Neutrophil (primary cell): ENCODE measurements around the gene EGFL8.
"Not testable (repeated sequence)": the region's sequence is repeated elsewhere in the genome, so short reads cannot be mapped to it uniquely, and the experiment has no call there.

Source experiments
- H3K27ac ChIP-seq: fragments of 200-600 bp; sonication (generic); 2 replicates; pipeline ENCODE4 v1.5.1; 2016; ENCODE audit warnings: mild to moderate bottlenecking, moderate library complexity
- H3K27me3 ChIP-seq: fragments of 200-600 bp; sonication (generic); 2 replicates; pipeline ENCODE4 v1.6.0; 2016; ENCODE audit warnings: mild to moderate bottlenecking
- H3K36me3 ChIP-seq: fragments of 200-600 bp; sonication (generic); 2 replicates; pipeline ENCODE4 v1.5.1; 2017
- H3K4me1 ChIP-seq, 2 experiments: fragments of 200-600 bp in 1 of 2; sonication (generic) in 1 of 2; 1 replicate in 1 of 2; 2 replicates in 1 of 2; pipeline versions ENCODE4 v1.5.1 to v1.6.1; 2013 to 2016; ENCODE audit warnings: low read depth in 1 of 2, low read length in 1 of 2, mild to moderate bottlenecking in 1 of 2, moderate library complexity in 1 of 2; ENCODE audit not compliant: control insufficient read depth in 1 of 2, insufficient read depth in 1 of 2
- H3K4me3 ChIP-seq, 2 experiments: fragments of 200-600 bp in 1 of 2; sonication (generic) in 1 of 2; 1 replicate in 1 of 2; 2 replicates in 1 of 2; pipeline ENCODE4 v1.5.1; 2013 to 2016; ENCODE audit warnings: low read depth in 1 of 2, low read length in 1 of 2, mild to moderate bottlenecking in 1 of 2, moderate library complexity in 1 of 2
- H3K9me3 ChIP-seq: fragments of 200-600 bp; sonication (generic); 2 replicates; pipeline ENCODE4 v1.5.1; 2016
- TF ChIP-seq, protein P1 (sequence below): fragments of 200-600 bp; sonication (generic); IDR thresholded peaks from 2 replicates; pipeline ENCODE4 v1.5.1; 2016; ENCODE audit warnings: antibody characterized with exemption

Gene EGFL8

GRCh38 chr6:32133786-32134185 is 30.6 kb upstream of the EGFL8 start:
- H3K27me3 ChIP-seq, result peaks cover 48% of the 10 kb centered on the region
- TF ChIP-seq, protein P1, sequence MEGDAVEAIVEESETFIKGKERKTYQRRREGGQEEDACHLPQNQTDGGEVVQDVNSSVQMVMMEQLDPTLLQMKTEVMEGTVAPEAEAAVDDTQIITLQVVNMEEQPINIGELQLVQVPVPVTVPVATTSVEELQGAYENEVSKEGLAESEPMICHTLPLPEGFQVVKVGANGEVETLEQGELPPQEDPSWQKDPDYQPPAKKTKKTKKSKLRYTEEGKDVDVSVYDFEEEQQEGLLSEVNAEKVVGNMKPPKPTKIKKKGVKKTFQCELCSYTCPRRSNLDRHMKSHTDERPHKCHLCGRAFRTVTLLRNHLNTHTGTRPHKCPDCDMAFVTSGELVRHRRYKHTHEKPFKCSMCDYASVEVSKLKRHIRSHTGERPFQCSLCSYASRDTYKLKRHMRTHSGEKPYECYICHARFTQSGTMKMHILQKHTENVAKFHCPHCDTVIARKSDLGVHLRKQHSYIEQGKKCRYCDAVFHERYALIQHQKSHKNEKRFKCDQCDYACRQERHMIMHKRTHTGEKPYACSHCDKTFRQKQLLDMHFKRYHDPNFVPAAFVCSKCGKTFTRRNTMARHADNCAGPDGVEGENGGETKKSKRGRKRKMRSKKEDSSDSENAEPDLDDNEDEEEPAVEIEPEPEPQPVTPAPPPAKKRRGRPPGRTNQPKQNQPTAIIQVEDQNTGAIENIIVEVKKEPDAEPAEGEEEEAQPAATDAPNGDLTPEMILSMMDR, result no peak
- no peaks in the 10 kb centered on the region for H3K36me3 ChIP-seq
- H3K4me1 ChIP-seq, result peaks cover 11 to 19% of the 10 kb centered on the region in 2 experiments
- no peak overlapping the region for H3K4me3 ChIP-seq
- no peaks in the 10 kb centered on the region for H3K9me3 ChIP-seq
- no peak overlapping the region for H3K27ac ChIP-seq

DNA sequence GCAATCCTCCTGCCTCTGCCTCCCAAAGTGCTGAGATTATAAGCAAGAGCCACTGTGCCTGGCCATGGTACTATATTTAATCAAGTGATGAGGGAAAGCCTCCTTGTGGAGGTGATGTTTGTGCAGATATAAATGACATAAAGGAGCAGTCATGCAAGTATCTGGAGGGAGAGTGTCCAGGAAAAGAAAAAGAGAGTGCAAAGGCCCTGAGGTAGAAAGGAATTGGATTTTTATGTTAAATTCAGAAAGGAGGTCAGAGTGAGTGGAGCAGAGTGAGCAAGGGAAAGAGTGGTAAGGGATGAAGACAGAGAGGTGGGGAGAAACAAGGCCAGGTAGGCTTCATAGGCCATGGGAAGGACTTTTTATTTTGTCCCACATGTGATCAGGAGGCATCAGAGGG is 26.9 kb upstream of the EGFL8 start:
- Histone ChIP-seq H3K36me3 (no peaks in the 10 kb centered on the region), H3K27me3 (peaks cover 40% of the 10 kb centered on the region), H3K4me3 (no peak overlapping the region), H3K27ac (no peak overlapping the region), H3K9me3 (no peaks in the 10 kb centered on the region), H3K4me1 (no peaks in the 10 kb centered on the region)
- TF ChIP-seq, protein P1, result no peak

- Histone ChIP-seq H3K27me3 (peaks cover 19% of the 10 kb centered on the region), H3K4me1 (no peaks in the 10 kb centered on the region), H3K27ac (no peak overlapping the region), H3K36me3 (no peaks in the 10 kb centered on the region), H3K4me3 (no peak overlapping the region), H3K9me3 (no peaks in the 10 kb centered on the region)
- TF ChIP-seq, protein P1, result no peak
Measured at GRCh38 chr6:32139590-32139989, 24.8 kb upstream of the EGFL8 start.

DNA sequence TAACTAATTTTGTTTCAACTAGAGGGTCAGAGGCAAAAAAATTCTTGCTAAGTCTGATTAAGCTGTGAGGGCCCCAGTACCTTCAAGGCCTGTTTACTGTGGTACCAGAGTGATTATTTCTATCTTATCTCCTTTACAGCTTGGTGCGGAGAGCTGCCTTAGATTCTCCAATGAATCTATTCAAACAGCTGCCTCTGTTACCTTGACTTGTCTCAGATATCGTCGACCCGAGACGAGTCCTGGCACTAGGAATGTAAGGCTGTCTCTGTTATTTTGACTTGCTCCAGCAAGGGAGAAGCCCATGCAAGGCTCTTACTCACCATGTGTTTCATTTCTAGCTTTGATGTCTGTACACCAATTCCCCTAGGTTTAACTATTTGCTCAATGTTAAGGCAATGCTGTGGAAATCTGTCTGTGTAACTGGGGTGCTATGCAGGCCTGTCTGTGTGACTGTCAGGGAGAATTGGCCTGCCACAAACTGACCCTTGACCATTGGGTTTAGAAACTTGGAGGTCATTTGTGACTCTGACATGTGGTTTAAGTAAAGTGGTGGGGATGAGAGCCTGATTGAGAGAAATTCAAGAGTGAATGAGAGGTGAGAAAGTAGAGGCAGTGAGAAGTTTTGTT is 23.9 kb upstream of the EGFL8 start:
- Histone ChIP-seq H3K9me3 (no peaks in the 10 kb centered on the region), H3K27ac (no peak overlapping the region), H3K4me3 (no peak overlapping the region), H3K4me1 (no peaks in the 10 kb centered on the region), H3K27me3 (peaks cover 10% of the 10 kb centered on the region), H3K36me3 (no peaks in the 10 kb centered on the region)
- TF ChIP-seq, protein P1, result no peak

DNA sequence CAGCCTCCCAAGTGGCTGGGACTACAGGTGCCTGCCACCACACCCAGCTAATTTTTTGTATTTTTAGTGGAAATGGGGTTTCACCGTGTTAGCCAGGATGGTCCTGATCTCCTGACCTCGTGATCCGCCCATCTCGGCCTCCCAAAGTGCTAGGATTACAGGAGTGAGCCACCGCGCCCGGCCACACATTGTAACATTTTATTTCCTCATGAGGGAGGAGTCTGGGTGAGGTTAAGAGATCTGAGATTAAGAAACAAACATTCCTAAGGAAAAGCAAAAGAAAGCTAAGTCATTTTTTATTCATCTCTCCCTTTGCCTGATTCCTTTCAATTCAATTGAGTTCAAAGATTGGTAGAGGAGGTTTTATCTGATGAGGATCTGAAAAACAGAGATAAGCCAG is 20.2 kb upstream of the EGFL8 start:
- not testable (repeated sequence) for H3K4me1 ChIP-seq, H3K36me3 ChIP-seq, H3K9me3 ChIP-seq, H3K27ac ChIP-seq, H3K4me3 ChIP-seq
- peaks cover 35% of the 10 kb centered on the region for H3K27me3 ChIP-seq

DNA sequence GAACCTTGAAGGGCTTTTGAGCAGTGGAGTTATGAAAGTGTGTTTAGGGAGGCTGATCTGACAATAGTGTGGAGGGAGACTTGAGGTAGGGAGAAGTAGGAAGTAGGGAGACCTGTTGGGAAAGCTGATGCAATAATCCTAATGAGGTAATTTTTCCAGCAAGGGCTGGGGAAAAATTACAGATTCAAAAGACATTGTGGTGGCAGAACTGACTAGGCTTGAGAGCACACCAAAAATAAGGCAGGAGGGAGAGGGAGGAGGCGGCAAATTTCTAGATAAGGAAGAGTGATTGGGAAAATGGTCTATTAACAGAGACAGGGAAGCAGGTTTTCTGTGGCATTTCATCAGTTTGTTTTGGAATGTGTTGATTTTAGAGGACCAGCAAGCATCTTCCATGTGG is 18.1 kb upstream of the EGFL8 start:
- H3K9me3 ChIP-seq, result no peaks in the 10 kb centered on the region
- no peak overlapping the region for H3K27ac ChIP-seq
- H3K36me3 ChIP-seq, result no peaks in the 10 kb centered on the region
- no peak overlapping the region for H3K4me3 ChIP-seq
- H3K27me3 ChIP-seq, result peaks cover 55% of the 10 kb centered on the region
- H3K4me1 ChIP-seq, result peaks cover 10% of the 10 kb centered on the region in 2 experiments
- TF ChIP-seq, protein P1, result no peak
